GM18505 (cell line): ENCODE measurements around the gene FAM221B.

Experiments used
- ATAC-seq: cut with Tn5 transposase; IDR thresholded peaks from one replicate; pipeline ENCODE4 v1.9.1; 2021; ENCODE audit not compliant: unreplicated experiment
- POLR2A ChIP-seq: IDR thresholded peaks from 4 replicates; pipeline ENCODE4 v1.6.1; 2011; ENCODE audit warnings: borderline replicate concordance; ENCODE audit not compliant: insufficient read depth, insufficient read length; ENCODE audit errors: extremely low read depth

FAM221B gene

GRCh38 chr9:35820076-35820475 is 8.5 kb downstream of the FAM221B start:
- no peak for ATAC-seq
- no peak for TF ChIP-seq POLR2A

GRCh38 chr9:35818341-35818740 is 10.2 kb downstream of the FAM221B start:
- no peak for TF ChIP-seq POLR2A
- no peak for ATAC-seq

- TF ChIP-seq POLR2A: no peak
These were observed 11.8 kb downstream of the FAM221B start for GRCh38 chr9:35816708-35817107.

GRCh38 chr9:35814841-35815543 is 13.5 kb downstream of the FAM221B start, which contains the start of gene HINT2:
HINT2 (minus strand) TSS chr9:35815042; CDS start chr9:35814979, 63 bp downstream.
- ATAC-seq: peak; percentile 68
- peak; percentile 93 for TF ChIP-seq POLR2A

More at GRCh38 chr9:35816708-35817107, 11.8 kb downstream of the FAM221B start:
- no peak for ATAC-seq

- TF ChIP-seq POLR2A: no peak
- ATAC-seq: peak; percentile 17
These were observed 14.3 kb downstream of the FAM221B start for GRCh38 chr9:35814106-35814840.

DNA sequence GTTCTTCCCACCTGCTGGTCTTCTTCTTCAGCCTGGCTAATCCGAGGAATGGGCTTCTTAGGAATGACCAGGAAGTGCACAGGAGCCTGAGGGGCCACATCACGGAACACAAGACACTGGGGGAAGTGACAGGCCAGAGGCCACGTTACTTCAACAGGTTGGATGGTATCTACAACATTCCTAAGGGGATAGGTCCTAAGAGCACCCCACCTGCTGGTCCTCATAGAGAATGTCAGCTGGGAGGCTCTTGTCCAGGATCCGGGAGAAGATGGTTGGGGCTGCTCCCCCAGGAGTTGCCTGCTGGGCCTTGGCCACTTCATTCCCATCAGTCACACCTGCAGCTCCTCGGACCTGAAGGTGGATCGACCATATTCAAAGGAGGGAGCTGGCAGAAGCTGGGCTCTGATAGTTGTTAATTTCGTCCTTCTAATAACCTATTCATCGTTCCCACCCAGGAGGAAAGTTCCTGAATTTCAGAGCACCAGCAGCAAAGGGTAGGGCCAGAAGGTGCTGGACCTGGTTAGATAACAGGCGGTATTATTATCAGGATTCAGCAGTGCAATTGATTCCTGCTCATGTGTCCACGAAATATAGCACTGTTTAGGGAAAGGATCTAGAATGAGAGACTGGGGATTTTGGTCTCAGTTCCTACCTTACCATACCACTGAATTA is 15.0 kb downstream of the FAM221B start:
- no peak for ATAC-seq
- no peak for TF ChIP-seq POLR2A

GRCh38 chr9:35812025-35812602 is 16.4 kb downstream of the FAM221B start, which contains the start of gene SPAG8:
SPAG8 (minus strand) TSS chr9:35812262; CDS start chr9:35812147, 115 bp downstream.
- TF ChIP-seq POLR2A: peak; percentile 51
- ATAC-seq: peak; percentile 51

- TF ChIP-seq POLR2A: no peak
- no peak for ATAC-seq
These were observed 17.0 kb downstream of the FAM221B start for GRCh38 chr9:35811381-35812024.

- TF ChIP-seq POLR2A: no peak
These were observed 18.4 kb downstream of the FAM221B start for GRCh38 chr9:35810122-35810521.

DNA sequence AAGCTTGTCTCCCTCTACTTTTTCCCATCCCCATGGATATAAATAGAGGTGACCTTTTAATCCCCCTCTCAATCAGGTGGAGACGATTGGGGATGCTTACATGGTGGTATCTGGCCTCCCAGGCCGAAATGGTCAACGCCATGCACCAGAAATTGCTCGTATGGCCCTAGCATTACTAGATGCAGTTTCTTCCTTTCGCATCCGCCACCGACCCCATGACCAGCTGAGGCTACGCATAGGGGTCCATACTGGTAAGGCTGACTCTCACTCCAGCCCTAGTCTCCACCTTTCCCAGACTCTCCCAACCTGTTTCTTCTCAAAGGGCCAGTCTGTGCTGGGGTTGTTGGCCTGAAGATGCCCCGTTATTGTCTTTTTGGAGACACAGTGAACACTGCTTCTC is 20.1 kb downstream of the FAM221B start:
- no peak for ATAC-seq
- no peak for TF ChIP-seq POLR2A

More at GRCh38 chr9:35810122-35810521, 18.4 kb downstream of the FAM221B start:
- ATAC-seq: no peak

DNA sequence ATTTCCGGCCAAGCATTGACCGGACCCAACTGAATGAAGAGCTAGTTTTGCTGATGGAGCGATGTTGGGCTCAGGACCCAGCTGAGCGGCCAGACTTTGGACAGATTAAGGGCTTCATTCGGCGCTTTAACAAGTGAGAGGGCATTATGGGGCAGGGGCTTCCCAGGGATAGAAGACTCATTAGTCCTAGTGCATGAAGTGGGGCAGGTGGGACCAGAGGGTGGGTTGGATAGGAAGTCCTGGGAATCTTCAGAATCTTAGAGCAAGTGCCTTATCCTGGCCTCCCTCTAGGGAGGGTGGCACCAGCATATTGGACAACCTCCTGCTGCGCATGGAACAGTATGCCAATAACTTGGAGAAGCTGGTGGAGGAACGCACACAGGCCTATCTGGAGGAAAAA is 22.4 kb downstream of the FAM221B start:
- no peak for ATAC-seq
- no peak for TF ChIP-seq POLR2A

GRCh38 chr9:35801328-35802128 is 27.0 kb downstream of the FAM221B start:
- no peak for ATAC-seq
- no peak for TF ChIP-seq POLR2A
